Vagina (tissue), 2 donors: ENCODE measurements around the gene PCDHGB6. TPM values are rescaled to one million over a fixed set of nuclear protein-coding genes. Genes with fewer than 3 reads are reported as not detected.
"Not testable (repeated sequence)": the region's sequence is repeated elsewhere in the genome, so short reads cannot be mapped to it uniquely, and the experiment has no call there.

Source experiments
- DNase-seq, 2 donors: peaks; one replicate each; pipeline ENCODE4 v3.0.0-alpha.2; 2017; ENCODE audit errors: extremely low spot score in 2 of 2
- H3K27ac ChIP-seq: fragments of 200-600 bp; sonication (generic); one replicate; pipeline ENCODE4 v1.5.1; 2019
- H3K27me3 ChIP-seq: fragments of 200-600 bp; sonication (generic); one replicate; pipeline ENCODE4 v1.5.1; 2019
- H3K36me3 ChIP-seq, 2 donors: fragments of 200-600 bp; sonication (generic); one replicate each; pipeline ENCODE4 v1.5.1; 2017 to 2019
- H3K4me1 ChIP-seq: fragments of 200-600 bp; sonication (generic); one replicate; pipeline ENCODE4 v1.5.1; 2019
- H3K4me3 ChIP-seq, 2 donors: fragments of 200-600 bp; sonication (generic); 1 replicate in 1 of 2; 2 replicates in 1 of 2; pipeline ENCODE4 v1.5.1; 2016 to 2019
- H3K9me3 ChIP-seq: fragments of 200-600 bp; sonication (generic); one replicate; pipeline ENCODE4 v1.5.1; 2019
- CTCF ChIP-seq, 3 experiments: fragments of 450-650 bp in 2 of 3; fragments of 200-600 bp in 1 of 3; sonication (generic) in 1 of 3; IDR thresholded peaks; one replicate each; pipeline ENCODE4 v1.5.1; 2017 to 2019; ENCODE audit warnings: antibody characterized with exemption in 3 of 3, mild to moderate bottlenecking in 2 of 3, moderate library complexity in 2 of 3
- POLR2A ChIP-seq, 2 donors: fragments of 450-650 bp; IDR thresholded peaks; one replicate each; pipeline ENCODE4 v1.6.1; 2017; ENCODE audit warnings: antibody characterized with exemption in 2 of 2, mild to moderate bottlenecking in 2 of 2, moderate library complexity in 2 of 2
- POLR2AphosphoS5 ChIP-seq, 2 donors: sonication (generic); formaldehyde crosslinking; IDR thresholded peaks; one replicate each; pipeline ENCODE4 v1.9.0; 2017; ENCODE audit warnings: antibody characterized with exemption in 2 of 2, mild to moderate bottlenecking in 2 of 2, low read depth in 1 of 2; ENCODE audit not compliant: insufficient read depth in 1 of 2
- intact Hi-C: fragments of 100-400 bp; cut with DNase I; formaldehyde crosslinking; loops from one replicate; pipeline ENCODE4 v1.15.1; 2023
- total RNA-seq: library from RNA; depleted of rRNA; stranded (reverse); fragments of >200 nt; gene quantifications from one replicate; pipeline ENCODE4 v1.2.3, GENCODE V29; 2016

PCDHGB6 gene
- total RNA-seq, 1 donor from 2014 or later = 12.5 TPM

- intact Hi-C loops = loop anchor here (10.0 kb wide), 2 partner anchors 113 to 153 kb away; no protein-coding TSS in a partner anchor
- no peak for DNase-seq
Observed at GRCh38 chr5:141411575-141411974, 3.8 kb downstream of the PCDHGB6 start.

DNA sequence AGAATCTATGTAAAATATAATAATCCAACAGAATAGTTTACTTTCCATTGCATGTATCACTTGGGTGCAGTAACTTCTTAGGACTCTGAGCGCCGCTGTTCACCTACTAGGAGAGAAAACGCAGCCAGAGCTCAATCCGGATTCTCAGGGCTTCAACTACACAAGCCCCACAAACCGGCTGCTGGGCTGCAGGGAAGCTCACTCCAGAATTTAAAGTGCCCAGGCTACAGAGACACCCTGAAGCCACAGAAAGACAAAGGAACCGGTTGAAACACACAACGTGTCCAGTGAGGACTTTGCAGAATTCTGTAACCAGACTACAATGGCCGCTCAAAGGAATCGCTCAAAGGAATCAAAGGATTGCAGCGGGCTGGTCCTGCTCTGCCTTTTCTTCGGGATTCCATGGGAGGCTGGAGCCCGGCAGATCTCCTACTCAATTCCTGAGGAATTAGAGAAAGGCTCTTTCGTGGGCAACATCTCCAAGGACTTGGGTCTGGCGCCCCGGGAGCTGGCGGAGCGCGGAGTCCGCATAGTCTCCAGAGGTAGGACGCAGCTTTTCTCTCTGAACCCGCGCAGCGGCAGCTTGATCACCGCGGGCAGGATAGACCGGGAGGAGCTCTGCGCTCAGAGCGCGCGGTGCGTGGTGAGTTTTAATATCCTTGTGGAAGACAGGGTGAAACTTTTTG is 5.2 kb downstream of the PCDHGB6 start, which contains the start of gene PCDHGA10:
PCDHGA10 (plus strand) TSS at position 134 of the 686 bp plus-strand sequence; CDS start at position 323, 189 bp downstream.
- H3K27me3 ChIP-seq = no peaks in the 10 kb centered on the region
- H3K4me1 ChIP-seq = no peaks in the 10 kb centered on the region
- no peak within 1 kb of the TSS for H3K27ac ChIP-seq
- DNase-seq = no peak
- H3K36me3 ChIP-seq = peaks cover 0 to 6% of the 10 kb centered on the region in 2 donors
- peak within 1 kb of the TSS; percentile 10 to 26 for H3K4me3 ChIP-seq
- intact Hi-C loops = loop anchor here (10.0 kb wide), 2 partner anchors 112 to 152 kb away; no protein-coding TSS in a partner anchor
- H3K9me3 ChIP-seq = peaks cover 76% of the 10 kb centered on the region
- TF ChIP-seq CTCF (IDR thresholded peaks at IDR 0.05) (peak in 1 of 3 experiments; percentile 19), POLR2AphosphoS5 (IDR thresholded peaks at IDR 0.05; ENCODE audit: insufficient read depth in 1 of 2, low read depth in 1 of 2) (no peak)

More at GRCh38 chr5:141411575-141411974, 3.8 kb downstream of the PCDHGB6 start:
- H3K36me3 ChIP-seq = peaks cover 0 to 6% of the 10 kb centered on the region in 2 donors
- H3K27me3 ChIP-seq = no peaks in the 10 kb centered on the region
- H3K4me3 ChIP-seq = no peak overlapping the region
- no peak overlapping the region for H3K27ac ChIP-seq
- peaks cover 81% of the 10 kb centered on the region for H3K9me3 ChIP-seq
- no peaks in the 10 kb centered on the region for H3K4me1 ChIP-seq
- no peak for TF ChIP-seq POLR2A (IDR thresholded peaks at IDR 0.05)

DNA sequence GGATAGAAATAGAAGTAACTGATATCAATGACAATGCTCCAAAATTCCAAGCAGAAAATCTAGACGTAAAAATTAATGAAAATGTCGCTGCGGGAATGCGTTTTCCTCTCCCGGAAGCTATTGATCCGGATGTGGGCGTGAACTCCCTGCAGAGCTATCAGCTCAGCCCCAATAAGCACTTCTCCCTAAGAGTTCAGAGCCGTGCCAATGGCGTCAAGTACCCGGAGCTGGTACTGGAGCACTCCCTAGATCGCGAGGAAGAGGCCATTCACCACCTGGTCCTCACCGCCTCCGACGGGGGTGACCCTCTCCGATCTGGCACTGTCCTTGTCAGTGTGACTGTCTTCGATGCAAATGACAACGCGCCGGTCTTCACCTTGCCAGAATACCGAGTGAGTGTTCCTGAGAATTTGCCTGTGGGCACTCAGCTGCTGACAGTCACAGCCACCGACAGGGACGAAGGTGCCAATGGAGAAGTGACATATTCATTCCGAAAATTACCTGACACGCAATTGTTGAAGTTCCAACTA is 5.8 kb downstream of the PCDHGB6 start:
- Histone ChIP-seq H3K27ac (no peak overlapping the region), H3K9me3 (peaks cover 78% of the 10 kb centered on the region), H3K4me3 (peak overlapping the region; percentile 10 to 26), H3K27me3 (no peaks in the 10 kb centered on the region), H3K4me1 (no peaks in the 10 kb centered on the region), H3K36me3 (peaks cover 0 to 6% of the 10 kb centered on the region in 2 donors)
- intact Hi-C loops = loop anchor here (10.0 kb wide), 2 partner anchors 111 to 151 kb away; no protein-coding TSS in a partner anchor
- no peak for DNase-seq
- TF ChIP-seq POLR2AphosphoS5 (IDR thresholded peaks at IDR 0.05; ENCODE audit: insufficient read depth in 1 of 2, low read depth in 1 of 2) (no peak), POLR2A (IDR thresholded peaks at IDR 0.05) (no peak), CTCF (IDR thresholded peaks at IDR 0.05) (no peak)

DNA sequence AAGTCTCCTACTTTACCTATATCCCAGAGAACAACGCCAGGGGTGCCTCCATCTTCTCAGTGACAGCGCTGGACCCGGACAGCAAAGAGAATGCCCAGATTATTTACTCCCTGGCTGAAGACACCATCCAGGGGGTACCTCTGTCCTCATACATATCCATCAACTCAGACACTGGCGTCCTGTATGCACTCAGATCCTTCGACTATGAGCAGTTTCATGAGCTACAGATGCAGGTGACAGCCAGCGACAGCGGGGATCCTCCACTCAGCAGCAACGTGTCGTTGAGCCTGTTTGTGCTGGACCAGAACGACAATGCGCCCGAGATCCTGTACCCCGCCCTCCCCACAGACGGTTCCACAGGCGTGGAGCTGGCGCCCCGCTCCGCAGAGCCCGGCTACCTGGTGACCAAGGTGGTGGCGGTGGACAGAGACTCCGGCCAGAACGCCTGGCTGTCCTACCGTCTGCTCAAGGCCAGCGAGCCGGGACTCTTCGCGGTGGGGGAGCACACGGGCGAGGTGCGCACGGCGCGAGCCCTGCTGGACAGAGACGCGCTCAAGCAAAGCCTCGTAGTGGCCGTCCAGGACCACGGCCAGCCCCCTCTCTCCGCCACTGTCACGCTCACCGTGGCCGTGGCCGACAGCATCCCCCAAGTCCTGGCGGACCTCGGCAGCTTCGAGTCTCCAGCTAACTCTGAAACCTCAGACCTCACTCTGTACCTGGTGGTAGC is 6.9 kb downstream of the PCDHGB6 start:
- peaks cover 78% of the 10 kb centered on the region for H3K9me3 ChIP-seq
- not testable (repeated sequence) for H3K27me3 ChIP-seq, H3K27ac ChIP-seq, H3K4me3 ChIP-seq, DNase-seq, H3K4me1 ChIP-seq, H3K36me3 ChIP-seq
- intact Hi-C loops = loop anchor here (10.0 kb wide), 2 partner anchors 110 to 150 kb away; no protein-coding TSS in a partner anchor

- DNase-seq, H3K36me3 ChIP-seq, H3K4me1 ChIP-seq, H3K27me3 ChIP-seq, H3K4me3 ChIP-seq, H3K27ac ChIP-seq: not testable (repeated sequence)
- peaks cover 78% of the 10 kb centered on the region for H3K9me3 ChIP-seq
- intact Hi-C loops = loop anchor here (10.0 kb wide), 2 partner anchors 110 to 150 kb away; no protein-coding TSS in a partner anchor
Observed at GRCh38 chr5:141415275-141415618, 7.4 kb downstream of the PCDHGB6 start.

GRCh38 chr5:141417494-141418172 is 9.8 kb downstream of the PCDHGB6 start, which contains the start of gene PCDHGB7:
PCDHGB7 (plus strand) TSS chr5:141417677; CDS start chr5:141417860, 183 bp downstream.
- not testable (repeated sequence) for H3K27me3 ChIP-seq
- DNase-seq = peak in 1 of 2 donors; percentile 75

More at GRCh38 chr5:141417494-141418172, 9.8 kb downstream of the PCDHGB6 start, which contains the start of gene PCDHGB7:
- intact Hi-C loops = loop anchor here (10.0 kb wide), 2 partner anchors 107 to 147 kb away; no protein-coding TSS in a partner anchor
- H3K9me3 ChIP-seq = peaks cover 83% of the 10 kb centered on the region
- H3K4me1 ChIP-seq, H3K36me3 ChIP-seq: not testable (repeated sequence)
- H3K27ac ChIP-seq = peak within 1 kb of the TSS; percentile 30
- TF ChIP-seq CTCF (IDR thresholded peaks at IDR 0.05) (peak in 2 of 3 experiments; percentile 32 to 41), POLR2AphosphoS5 (IDR thresholded peaks at IDR 0.05; ENCODE audit: insufficient read depth in 1 of 2, low read depth in 1 of 2) (peak in 1 of 2 donors; percentile 43)
- peak within 1 kb of the TSS; percentile 26 to 37 for H3K4me3 ChIP-seq
